Measurements from ENCODE around the gene EDN1. TPM values are rescaled to one million over a fixed set of nuclear protein-coding genes. Genes with fewer than 3 reads are reported as not detected.

Gene EDN1
- total RNA-seq, 4 donors from 2014 or later, result 1.0 to 5.4 (median 3.0) TPM

GRCh38 chr6:12325872-12326271 is 35.7 kb downstream of the EDN1 start:
- no peaks in the 10 kb centered on the region for H3K36me3 ChIP-seq
- DNase-seq, result no peak
- H3K4me1 ChIP-seq, result no peaks in the 10 kb centered on the region
- intact Hi-C loops (cut with DNase I), result no loop called here
- no peak overlapping the region for H3K27ac ChIP-seq
- TF ChIP-seq CTCF (IDR thresholded peaks at IDR 0.05), result no peak
- TF ChIP-seq POLR2A (IDR thresholded peaks at IDR 0.05), result no peak
- H3K27me3 ChIP-seq, result no peaks in the 10 kb centered on the region
- 44 to 91% methylated on average over 3 of the region's 3 CpGs for WGBS, 2 donors
- no peak overlapping the region for H3K4me3 ChIP-seq (replicated peaks in 1 of 3)
- H3K9me3 ChIP-seq, result no peaks in the 10 kb centered on the region

- no peak for TF ChIP-seq POLR2A (IDR thresholded peaks at IDR 0.05)
- no peak for TF ChIP-seq CTCF (IDR thresholded peaks at IDR 0.05)
- H3K27ac ChIP-seq, result no peak overlapping the region
- no peaks in the 10 kb centered on the region for H3K9me3 ChIP-seq
- H3K4me1 ChIP-seq, result no peaks in the 10 kb centered on the region
- DNase-seq, result no peak
- intact Hi-C loops (cut with DNase I), result no loop called here
- H3K27me3 ChIP-seq, result no peaks in the 10 kb centered on the region
- H3K36me3 ChIP-seq, result no peaks in the 10 kb centered on the region
- no peak overlapping the region for H3K4me3 ChIP-seq (replicated peaks in 1 of 3)
- WGBS, 2 donors, result 83 to 87% methylated on average over 2 of the region's 2 CpGs
These were observed 37.2 kb downstream of the EDN1 start for GRCh38 chr6:12327391-12327790.

GRCh38 chr6:12327988-12328387 is 37.8 kb downstream of the EDN1 start:
- 72 to 73% methylated on average over 4 of the region's 4 CpGs for WGBS, 2 donors
- H3K27ac ChIP-seq, result no peak overlapping the region
- no peak for DNase-seq
- H3K9me3 ChIP-seq, result no peaks in the 10 kb centered on the region
- H3K4me1 ChIP-seq, result no peaks in the 10 kb centered on the region
- no peak for TF ChIP-seq POLR2A (IDR thresholded peaks at IDR 0.05)
- no peak for TF ChIP-seq CTCF (IDR thresholded peaks at IDR 0.05)
- H3K4me3 ChIP-seq (replicated peaks in 1 of 3), result no peak overlapping the region
- intact Hi-C loops (cut with DNase I), result no loop called here
- no peaks in the 10 kb centered on the region for H3K27me3 ChIP-seq
- H3K36me3 ChIP-seq, result no peaks in the 10 kb centered on the region

- no peak for DNase-seq
- intact Hi-C loops (cut with DNase I), result no loop called here
- 56 to 70% methylated on average over 3 of the region's 3 CpGs for WGBS, 2 donors
- H3K36me3 ChIP-seq, result no peaks in the 10 kb centered on the region
- no peak for TF ChIP-seq CTCF (IDR thresholded peaks at IDR 0.05)
- TF ChIP-seq POLR2A (IDR thresholded peaks at IDR 0.05), result no peak
- H3K27me3 ChIP-seq, result no peaks in the 10 kb centered on the region
- no peak overlapping the region for H3K27ac ChIP-seq
- no peak overlapping the region for H3K4me3 ChIP-seq (replicated peaks in 1 of 3)
- no peaks in the 10 kb centered on the region for H3K9me3 ChIP-seq
- H3K4me1 ChIP-seq, result no peaks in the 10 kb centered on the region
These were observed 38.5 kb downstream of the EDN1 start for GRCh38 chr6:12328701-12329100.

- Histone ChIP-seq H3K9me3 (no peaks in the 10 kb centered on the region), H3K27me3 (no peaks in the 10 kb centered on the region), H3K4me1 (no peaks in the 10 kb centered on the region), H3K27ac (no peak overlapping the region), H3K4me3 (replicated peaks in 1 of 3) (no peak overlapping the region), H3K36me3 (no peaks in the 10 kb centered on the region)
- intact Hi-C loops (cut with DNase I), result no loop called here
- WGBS, 2 donors, result 36 to 40% methylated on average over 2 of the region's 2 CpGs
- peak in 1 of 2 donors; percentile 6 for DNase-seq
- no peak for TF ChIP-seq POLR2A (IDR thresholded peaks at IDR 0.05)
- TF ChIP-seq CTCF (IDR thresholded peaks at IDR 0.05), result no peak
These were observed 41.3 kb downstream of the EDN1 start for GRCh38 chr6:12331474-12331873.
